HG03025 (cell line): ENCODE data around the gene KCNC4.

Source experiments
- ATAC-seq: cut with Tn5 transposase; IDR thresholded peaks from one replicate; pipeline ENCODE4 v1.9.1; 2021; ENCODE audit warnings: mild to moderate bottlenecking, moderate library complexity; ENCODE audit not compliant: unreplicated experiment, low FRiP score

Gene KCNC4

DNA sequence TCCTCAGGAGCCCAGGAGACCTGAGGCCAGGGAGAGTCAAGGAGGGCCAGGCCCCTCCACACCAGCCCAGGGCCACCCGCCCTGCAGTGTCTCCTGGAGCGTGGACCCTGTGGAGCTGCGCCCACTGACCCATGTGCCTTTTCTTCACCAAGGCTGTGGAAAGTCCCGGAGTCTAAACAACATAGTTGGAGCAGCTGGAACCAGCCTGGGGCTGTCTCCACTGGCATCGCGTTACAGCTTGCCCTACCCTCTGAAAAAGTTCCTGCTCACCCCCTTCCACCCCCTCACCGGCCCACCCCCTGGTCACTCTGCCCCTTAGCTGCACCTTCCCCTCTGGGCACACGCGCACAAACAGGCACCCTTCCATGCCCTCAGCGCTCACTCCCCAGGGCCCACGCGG is 18.3 kb downstream of the KCNC4 start:
- ATAC-seq: no peak

- ATAC-seq: no peak
Observed at GRCh38 chr1:110228869-110229268, 18.8 kb downstream of the KCNC4 start.

DNA sequence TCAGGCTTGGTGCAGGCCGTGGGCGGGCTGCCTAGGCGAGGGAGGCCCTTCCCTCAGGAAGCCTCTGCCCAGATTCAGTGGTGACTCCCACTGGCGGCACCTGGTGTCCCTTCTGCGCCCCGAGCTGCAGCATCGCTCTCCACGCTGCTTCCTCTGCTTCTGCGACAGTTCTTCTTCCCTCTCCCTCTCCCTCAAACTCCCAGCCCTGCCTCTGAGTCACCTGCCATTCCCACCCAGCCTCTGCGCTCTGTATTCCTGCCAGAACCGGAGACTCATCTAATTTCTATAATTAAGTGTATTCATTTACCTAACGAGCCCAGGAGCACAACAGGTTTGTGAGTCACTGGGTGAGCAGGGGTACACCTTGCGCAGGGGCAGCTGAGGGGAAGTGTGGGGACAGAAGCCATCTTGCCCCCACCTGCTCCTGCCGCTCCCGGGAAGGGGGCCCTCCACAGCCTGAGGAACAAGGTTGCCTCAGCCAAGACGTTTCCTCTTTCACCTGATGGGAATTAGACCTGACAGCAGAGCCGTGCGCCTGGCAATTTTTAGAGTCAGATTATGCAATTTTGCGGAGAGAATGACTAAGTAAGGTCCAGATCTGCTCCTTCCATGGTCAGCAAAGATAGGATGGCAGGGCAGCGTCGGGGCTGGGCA is 19.4 kb downstream of the KCNC4 start:
- no peak for ATAC-seq

DNA sequence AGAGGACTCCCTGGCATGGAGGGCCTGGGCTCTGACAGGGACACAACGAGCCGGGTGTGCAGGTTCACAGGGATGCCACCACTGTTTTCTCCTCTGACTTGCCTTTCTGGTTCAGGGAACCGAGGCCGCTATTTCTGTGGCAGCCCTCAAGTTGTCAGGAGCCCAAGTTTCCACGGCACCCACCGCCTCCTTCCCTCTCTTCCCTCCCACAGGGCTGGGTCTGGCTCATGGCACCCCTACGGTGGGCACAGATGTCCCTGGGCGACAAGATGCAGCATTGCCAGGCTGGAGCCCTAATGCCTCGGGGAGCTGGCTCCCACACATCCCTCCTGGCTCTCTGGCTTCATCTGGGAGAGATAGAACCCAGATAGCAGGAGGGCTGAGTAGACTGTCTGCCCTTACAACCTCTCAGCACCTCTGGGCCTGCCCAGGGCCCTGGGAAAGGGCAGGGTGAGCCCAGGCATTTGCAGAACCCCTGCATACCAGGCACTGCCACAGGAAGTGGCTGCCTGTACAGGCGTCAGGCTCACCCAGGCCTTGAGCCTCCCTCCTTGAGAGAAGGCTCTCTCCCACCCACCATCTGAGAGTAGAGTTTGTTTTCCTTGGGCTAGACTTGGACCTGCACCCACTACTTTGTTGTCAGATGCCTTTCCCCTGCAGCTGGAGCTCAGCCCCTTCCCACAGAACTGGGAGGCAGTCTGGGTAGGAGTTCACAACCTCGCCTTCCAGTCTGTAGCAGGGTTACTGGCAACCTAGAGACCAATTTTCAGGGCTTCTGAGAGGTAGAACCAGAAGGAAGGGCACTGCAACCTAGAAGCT is 20.5 kb downstream of the KCNC4 start:
- ATAC-seq: no peak

- no peak for ATAC-seq
Observed at GRCh38 chr1:110233861-110234260, 23.7 kb downstream of the KCNC4 start.

GRCh38 chr1:110234691-110235090 is 24.6 kb downstream of the KCNC4 start:
- ATAC-seq: no peak

DNA sequence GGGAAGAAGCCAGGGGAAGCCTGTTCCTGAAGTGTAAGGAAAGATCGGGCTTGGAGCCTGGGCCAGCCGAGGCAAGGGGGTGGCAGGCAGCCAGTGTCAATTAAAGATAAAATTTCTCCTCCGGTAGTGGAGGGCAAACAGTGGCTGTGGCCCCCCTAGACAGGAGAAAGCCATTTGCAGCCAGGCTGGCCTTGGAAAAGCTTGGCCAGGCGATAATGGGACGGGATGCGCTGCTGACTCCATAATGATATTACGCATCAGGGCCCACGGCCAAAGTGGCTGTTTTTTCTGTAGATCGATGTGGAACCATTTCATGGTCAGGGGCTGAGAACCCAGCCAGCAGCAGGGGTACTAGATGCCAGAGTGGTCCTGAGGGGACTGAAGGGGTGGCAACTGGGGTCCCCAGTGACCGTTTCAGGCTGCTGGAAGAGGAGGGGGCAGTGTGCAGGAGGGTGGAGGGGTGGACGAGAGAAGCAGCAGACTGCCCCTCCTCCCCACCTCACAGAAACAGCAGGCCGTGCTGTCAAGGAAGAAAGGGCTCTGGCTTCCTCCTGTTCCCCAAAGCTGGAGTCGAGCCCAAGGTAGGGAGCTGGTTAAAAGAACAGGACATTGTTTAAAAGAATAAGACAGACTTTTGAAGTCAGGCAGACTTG is 25.2 kb downstream of the KCNC4 start:
- ATAC-seq: no peak

DNA sequence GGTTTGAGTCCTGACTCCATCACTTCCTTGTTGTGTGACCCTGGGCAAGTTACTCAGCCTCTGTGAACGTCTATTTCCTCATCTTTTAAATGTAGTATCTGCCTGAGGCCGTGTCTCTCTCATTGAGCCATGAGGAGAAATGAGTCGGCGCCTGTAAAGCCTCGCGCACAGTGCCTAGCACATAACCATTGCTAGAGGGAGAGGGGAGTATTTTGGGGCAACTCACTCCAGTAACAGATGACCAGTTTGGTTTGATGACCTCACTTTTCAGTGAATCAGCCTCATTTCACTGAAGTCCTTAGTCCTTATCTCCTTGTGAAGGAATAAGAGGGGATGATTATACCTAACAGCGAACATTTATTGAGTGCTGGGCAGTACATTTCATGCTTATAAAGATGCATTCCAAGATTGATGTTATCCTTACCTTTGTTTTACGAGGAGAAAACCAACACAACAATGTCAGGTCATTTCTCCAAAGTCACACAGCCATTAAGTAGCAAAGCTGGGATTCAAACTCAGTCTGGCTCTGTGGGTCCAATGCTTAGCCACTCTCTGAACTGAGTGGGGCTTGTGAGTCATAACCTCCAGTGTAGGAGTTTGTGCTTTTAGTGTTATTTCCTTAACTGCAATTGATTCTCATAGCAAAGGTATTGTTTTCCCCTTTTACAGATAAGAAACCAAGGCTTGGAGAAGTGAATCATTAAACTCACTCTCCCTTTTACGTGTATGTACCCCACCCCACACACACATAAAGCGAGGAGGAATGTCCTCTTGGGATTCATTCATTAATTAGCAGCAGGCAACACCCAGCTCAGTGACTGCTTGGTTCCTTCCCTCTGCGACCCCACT is 25.9 kb downstream of the KCNC4 start:
- no peak for ATAC-seq

DNA sequence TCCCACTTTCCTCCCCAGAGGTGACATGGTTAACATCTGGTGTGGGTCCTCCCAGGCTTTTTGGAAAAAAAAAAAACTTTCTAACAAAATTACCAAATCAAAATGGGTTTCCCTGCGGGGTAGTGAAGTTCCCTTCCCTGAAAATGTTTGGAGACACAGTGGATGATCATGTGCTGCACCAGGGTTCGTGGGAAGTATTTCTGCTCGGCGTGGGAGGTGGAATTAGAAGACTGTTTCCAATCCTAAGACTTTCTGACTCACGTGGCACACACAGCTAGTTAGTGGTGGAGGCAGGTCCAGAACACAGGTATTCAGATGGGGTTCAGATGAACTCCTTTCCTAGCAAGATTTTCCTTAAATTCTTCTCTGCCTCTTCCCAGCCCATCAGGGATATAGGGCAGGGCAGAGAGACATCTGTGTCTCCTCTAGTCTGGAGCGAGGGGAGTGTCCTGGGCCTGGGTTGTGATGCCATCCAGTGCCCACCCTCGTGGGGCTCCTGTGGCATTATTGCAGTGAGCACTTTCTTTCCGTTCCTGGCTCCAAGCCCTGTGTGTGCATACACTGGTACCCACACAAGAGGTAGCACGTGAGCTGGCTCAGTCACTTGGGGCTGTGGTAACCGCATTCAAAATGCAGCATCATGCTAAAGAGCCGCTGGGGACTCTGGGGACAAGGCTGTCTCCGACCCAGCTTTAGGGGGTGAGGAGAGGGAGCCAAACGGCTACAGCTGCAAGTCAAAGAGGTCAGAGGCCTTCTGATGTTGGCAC is 27.5 kb downstream of the KCNC4 start:
- no peak for ATAC-seq

GRCh38 chr1:110239441-110240430 is 29.6 kb downstream of the KCNC4 start:
- no peak for ATAC-seq

DNA sequence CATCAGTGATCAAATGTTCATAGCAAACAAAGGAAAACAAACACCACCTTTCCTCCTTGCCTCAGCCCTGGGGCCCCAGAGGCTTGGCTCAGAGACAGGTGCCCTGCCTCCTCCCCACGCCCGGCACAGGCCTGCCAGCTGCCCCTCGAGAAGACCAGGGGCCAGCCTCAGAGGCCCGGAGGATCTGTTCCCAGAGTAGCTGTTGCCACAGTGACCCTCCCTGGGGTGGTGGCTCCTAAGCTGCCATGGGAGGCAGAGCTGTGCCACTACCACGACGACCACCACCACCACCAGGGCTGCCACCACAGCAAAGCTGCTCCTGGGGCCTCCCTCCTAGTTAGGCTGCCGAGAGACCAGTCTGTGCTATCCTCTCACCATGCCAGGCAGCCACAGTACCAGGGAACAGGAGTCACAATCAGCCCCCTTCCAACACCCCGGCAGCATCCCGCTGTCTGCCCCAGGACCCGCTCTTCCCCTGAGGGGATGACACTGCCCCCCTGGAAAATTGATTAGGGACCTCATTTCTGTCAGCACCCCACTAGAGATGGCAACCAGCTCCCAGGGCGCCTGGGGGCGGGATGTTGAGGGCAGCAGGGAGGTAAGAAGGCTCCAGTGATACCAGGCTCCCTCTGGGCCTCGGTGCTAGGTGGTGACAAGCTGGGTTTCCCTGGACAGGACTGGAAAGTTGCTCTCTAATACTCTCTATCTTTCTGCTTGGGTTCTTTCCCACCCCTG is 30.5 kb downstream of the KCNC4 start:
- ATAC-seq: no peak

DNA sequence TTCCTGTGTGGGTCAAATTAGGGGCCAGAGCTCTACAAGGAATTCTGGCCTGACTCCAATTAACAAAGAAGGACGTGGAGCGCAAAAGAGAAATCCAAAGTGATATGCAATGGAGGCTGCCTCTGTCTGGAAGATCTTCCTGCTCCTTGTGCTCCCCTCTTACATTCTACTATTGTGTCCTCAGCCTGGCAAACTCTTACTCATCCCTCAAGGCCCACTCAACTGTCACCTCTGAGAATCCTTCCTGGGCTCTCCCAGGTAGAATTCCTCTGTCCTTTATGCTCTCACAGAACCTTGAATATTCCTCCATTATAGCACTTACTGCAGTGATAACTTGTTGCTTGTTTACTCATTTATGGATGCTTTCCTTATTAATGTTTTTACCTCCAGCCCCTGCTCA is 31.4 kb downstream of the KCNC4 start:
- no peak for ATAC-seq

- ATAC-seq: no peak
Observed at GRCh38 chr1:110242062-110242461, 31.9 kb downstream of the KCNC4 start.

DNA sequence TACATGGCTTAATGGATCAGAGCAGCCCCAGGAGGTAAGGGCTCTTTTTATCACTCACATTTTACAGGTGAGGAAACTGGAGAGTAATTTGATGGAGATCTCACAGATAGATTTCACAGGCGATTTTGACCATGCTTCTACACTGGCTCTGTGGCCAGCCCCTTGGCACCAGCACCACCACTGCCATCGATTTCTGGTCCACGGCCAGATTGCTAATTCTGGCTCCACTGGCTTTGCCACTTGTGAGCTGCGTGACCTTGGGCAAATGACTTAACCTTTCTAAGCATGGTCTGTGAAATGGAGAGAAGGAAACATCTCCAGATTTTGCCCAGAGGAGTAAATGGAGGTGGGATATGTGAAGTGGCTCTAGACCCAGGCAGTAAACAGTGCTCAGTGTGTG is 32.6 kb downstream of the KCNC4 start:
- ATAC-seq: no peak

GRCh38 chr1:110243146-110243545 is 33.0 kb downstream of the KCNC4 start:
- no peak for ATAC-seq

DNA sequence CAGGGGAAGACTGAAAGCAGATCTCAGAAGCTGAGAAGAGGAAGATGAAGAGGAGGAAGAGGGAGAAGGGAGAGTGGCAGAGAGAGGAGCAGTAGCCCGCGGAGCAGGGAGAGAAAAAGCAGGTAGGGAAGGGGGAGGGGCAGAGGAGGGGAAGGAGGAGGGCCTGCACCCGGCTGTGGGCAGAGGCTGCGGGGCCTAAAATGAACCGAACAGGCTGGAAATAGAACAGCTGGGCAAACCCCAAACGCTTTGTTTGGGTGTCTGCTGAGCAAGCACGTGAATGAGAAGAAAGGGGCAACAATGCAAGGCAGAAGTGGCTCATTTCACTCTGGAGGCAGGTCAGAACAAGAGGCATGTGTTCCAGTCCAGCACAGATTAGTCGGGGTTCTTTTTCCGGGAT is 33.5 kb downstream of the KCNC4 start:
- ATAC-seq: no peak

DNA sequence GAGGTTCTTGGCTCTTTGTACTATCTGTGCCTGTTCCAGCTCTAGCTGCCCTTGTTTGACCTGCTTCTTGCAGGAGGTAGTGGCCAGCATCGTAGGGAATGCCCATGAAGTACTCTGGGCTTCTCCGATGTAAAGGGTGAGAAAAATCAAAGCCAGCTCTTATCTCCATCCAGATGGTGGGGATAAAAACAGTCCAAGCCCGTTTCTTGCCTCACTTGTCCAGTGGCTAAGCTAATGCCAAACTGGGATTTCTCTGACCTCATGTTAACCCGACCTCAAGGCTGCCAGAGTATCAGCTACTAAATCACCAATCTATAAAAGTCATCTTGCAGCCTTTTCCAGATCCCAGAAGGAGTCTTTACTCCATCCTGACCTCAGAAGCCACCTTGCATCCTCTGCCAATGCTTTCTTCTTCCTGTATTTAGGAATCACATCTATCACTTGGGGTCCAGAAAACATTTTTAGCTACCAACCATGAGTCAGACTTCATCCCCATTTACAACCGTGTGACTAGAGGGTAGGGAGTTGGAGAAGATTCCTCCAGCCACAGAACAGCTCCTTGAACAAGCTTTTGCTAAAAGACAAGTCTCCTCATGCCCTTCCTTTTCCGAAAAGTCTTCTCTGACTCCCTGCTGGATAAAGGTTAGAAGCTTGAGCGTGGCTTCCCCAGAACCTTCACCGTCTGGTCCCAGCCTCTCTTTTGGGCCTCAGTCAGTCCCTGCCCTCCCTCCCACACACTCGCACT is 35.9 kb downstream of the KCNC4 start:
- ATAC-seq: no peak

DNA sequence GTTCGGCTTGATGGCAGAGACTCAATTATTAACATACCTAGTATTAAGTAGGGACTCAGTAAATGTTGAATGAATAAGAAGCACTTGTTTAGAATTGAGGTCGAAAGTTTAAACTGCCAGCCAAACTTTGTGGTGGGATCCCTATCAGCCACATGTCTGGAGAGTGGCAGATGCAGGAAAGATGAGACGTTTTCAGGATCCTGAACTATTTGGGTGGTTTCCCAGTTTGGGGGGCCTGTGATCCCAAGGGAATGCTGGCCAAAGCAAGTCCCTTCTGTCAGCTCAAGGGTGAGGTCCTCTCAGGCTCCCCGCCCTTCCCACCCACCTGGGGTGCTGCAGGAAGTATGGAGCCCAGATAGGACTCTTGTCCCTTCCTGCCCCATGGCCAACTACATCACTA is 38.6 kb downstream of the KCNC4 start:
- ATAC-seq: no peak
